Measurements from ENCODE around the gene SERPINA4. TPM values are rescaled to one million over a fixed set of nuclear protein-coding genes. Genes with fewer than 3 reads are reported as not detected.

The SERPINA4 gene
- total and polyA plus RNA-seq, 2 of the 8 experiments (the other 6 are each of a cell fraction or from before 2014, with no cell fraction given), result not detected

DNA sequence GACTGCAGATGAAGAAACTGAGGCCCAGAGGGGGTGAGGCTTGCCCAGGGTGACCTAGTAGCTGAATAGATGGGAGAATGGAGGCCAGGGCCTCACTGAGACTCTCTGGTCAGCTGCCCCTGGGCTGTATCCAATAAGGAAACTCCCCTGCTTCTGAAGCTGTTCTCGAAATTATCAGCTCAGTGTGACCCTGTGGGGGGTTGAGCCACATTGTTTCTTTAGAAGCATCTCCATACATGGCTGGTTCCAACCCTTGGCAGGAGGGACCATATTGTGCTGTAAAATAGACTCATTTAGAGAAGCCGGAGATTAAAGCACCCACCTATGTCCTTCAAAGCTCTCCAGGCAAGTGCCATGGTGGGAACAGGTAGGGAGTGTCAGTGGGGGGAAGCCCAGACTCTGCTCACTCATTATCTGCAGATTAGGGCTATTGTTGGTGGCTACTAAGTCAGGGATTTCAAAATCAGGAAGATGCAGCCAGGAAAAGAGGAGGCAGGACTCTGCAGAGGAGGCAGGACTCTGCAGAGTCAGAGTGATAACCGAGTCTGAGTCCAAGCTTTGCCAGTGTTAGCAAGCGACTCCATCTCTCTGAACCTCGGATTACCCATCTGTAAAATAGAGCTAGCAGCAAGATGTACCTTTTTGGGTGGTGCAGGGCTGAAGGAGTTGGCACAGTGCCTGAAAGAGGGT, 23.5 kb downstream of the SERPINA4 start:
- Histone ChIP-seq H3K23me2 (ENCODE audit: low read depth, low read length) (no peaks in the 10 kb centered on the region), H2BK12ac (ENCODE audit: low read depth, low read length) (no peak overlapping the region), H4K5ac (ENCODE audit: insufficient read length, low read depth, low read length) (no peak overlapping the region), H3K4me3 (ENCODE audit: extremely low read depth in 1 of 4, insufficient read depth in 2 of 4, low read depth in 3 of 4, low read length in 4 of 4) (no peak overlapping the region), H2AFZ (ENCODE audit: low read length) (no peak overlapping the region), H3K4me2 (ENCODE audit: insufficient read depth in 1 of 2, low read depth in 2 of 2, low read length in 2 of 2) (no peak overlapping the region), H2BK120ac (replicated peaks; ENCODE audit: low read depth, low read length) (no peak overlapping the region), H3K23ac (ENCODE audit: insufficient read length) (no peak overlapping the region), H2AK5ac (ENCODE audit: low read depth, low read length) (no peak overlapping the region), H3K18ac (ENCODE audit: extremely low read depth, low read length) (no peak overlapping the region), H3K79me2 (ENCODE audit: control insufficient read depth in 1 of 2, insufficient read depth in 2 of 2, low read length in 2 of 2) (no peaks in the 10 kb centered on the region), H3K9ac (replicated peaks in 1 of 4; ENCODE audit: extremely low read depth in 1 of 4, low read depth in 3 of 4, low read length in 3 of 4) (no peak overlapping the region), H2BK15ac (ENCODE audit: low read length) (no peak overlapping the region), H3K79me1 (ENCODE audit: low read depth, low read length) (no peaks in the 10 kb centered on the region), H2BK20ac (ENCODE audit: low read length) (no peak overlapping the region), H4K91ac (replicated peaks; ENCODE audit: insufficient read length, low read length) (no peak overlapping the region), H3K14ac (ENCODE audit: insufficient read length) (no peak overlapping the region), H3K4ac (replicated peaks; ENCODE audit: insufficient read length, low read depth, low read length) (no peak overlapping the region), H3K56ac (replicated peaks; ENCODE audit: insufficient read length, low read depth, low read length) (no peak overlapping the region), H2BK5ac (ENCODE audit: low read depth, low read length) (no peak overlapping the region), H3K36me3 (ENCODE audit: control insufficient read depth in 2 of 4, insufficient read depth in 4 of 4, low read length in 3 of 4) (no peaks in the 10 kb centered on the region), H3K27ac (ENCODE audit: low read depth, low read length) (no peak overlapping the region), H4K20me1 (replicated peaks in 1 of 2; ENCODE audit: control insufficient read depth in 1 of 2, insufficient read depth in 2 of 2, low read length in 2 of 2) (no peaks in the 10 kb centered on the region), H3K9me3 (ENCODE audit: insufficient read depth in 2 of 2, low read depth in 1 of 2, low read length in 1 of 2) (peaks cover 4 to 7% of the 10 kb centered on the region in 2 experiments; a peak in 2 of 4 replicates), H4K8ac (ENCODE audit: extremely low read depth, insufficient read depth, low read length) (no peak overlapping the region), H3K4me1 (replicated peaks in 1 of 4; ENCODE audit: control insufficient read depth in 3 of 4, insufficient read depth in 4 of 4, low read length in 3 of 4) (peaks cover 0 to 4% (median 1%) of the 10 kb centered on the region in 4 experiments; a peak in 1 of 7 replicates), H3K27me3 (replicated peaks in 1 of 4; ENCODE audit: control insufficient read depth in 3 of 4, extremely low read depth in 1 of 4, insufficient read depth in 3 of 4, low read length in 3 of 4) (no peaks in the 10 kb centered on the region; a peak in 1 of 7 replicates)
- 90% methylated on average over 5 of the region's 5 CpGs; no CpG with 5 or more reads in 1 of the 2 experiments for WGBS, 2 experiments (ENCODE audit: extremely low coverage in 1 of 2, insufficient coverage in 1 of 2, insufficient read length in 1 of 2, insufficient replicate concordance in 2 of 2, low coverage in 1 of 2, low lambda C conversion rate in 2 of 2, missing lambda C conversion rate in 1 of 2)
- DNase-seq (ENCODE audit: low read depth in 1 of 2, low spot score in 2 of 2) (no peak), FAIRE-seq (no peak)
- POLR2A ChIA-PET (ENCODE audit: partially characterized antibody), result no interaction called here
- CTCF ChIA-PET (ENCODE audit: partially characterized antibody), result interaction anchor here (0.5 to 2.4 kb wide), 9 partner anchors 9 to 152 kb away, joined by 3 to 13 read pairs (median 3); partner anchors contain the start of gene SERPINA4
- no peak for TF ChIP-seq SIX5 (IDR thresholded peaks at IDR 0.05; ENCODE audit: low read depth, low read length)
- TF ChIP-seq KDM1A (IDR thresholded peaks at IDR 0.05; ENCODE audit: borderline replicate concordance, low read length), result no peak
- no peak for TF ChIP-seq CHD2 (IDR thresholded peaks at IDR 0.05; ENCODE audit: low read length)
- no peak for TF ChIP-seq TAF7 (optimal IDR thresholded peaks at IDR 0.05; ENCODE audit: borderline replicate concordance, low read depth, low read length)
- no peak for TF ChIP-seq GTF2F1 (IDR thresholded peaks at IDR 0.05; ENCODE audit: borderline replicate concordance, low read depth, low read length)
- no peak for TF ChIP-seq TAF1 (IDR thresholded peaks at IDR 0.05; ENCODE audit: low read depth, low read length)
- no peak for TF ChIP-seq CHD1 (IDR thresholded peaks at IDR 0.05; ENCODE audit: low read depth, low read length)
- TF ChIP-seq EZH2 (IDR thresholded peaks at IDR 0.05; ENCODE audit: low read depth, low read length, severe bottlenecking), result no peak
- TF ChIP-seq HDAC2 (IDR thresholded peaks at IDR 0.05; ENCODE audit: borderline replicate concordance in 1 of 2, low read depth in 2 of 2, low read length in 2 of 2), result no peak
- no peak for TF ChIP-seq RAD21 (IDR thresholded peaks at IDR 0.05 in 1 of 2, conservative IDR thresholded peaks at IDR 0.05 in 1 of 2; ENCODE audit: low read depth in 2 of 2, low read length in 2 of 2)
- no peak for TF ChIP-seq GABPA (IDR thresholded peaks at IDR 0.05; ENCODE audit: borderline replicate concordance, insufficient read depth, low read length)

Data from H1 (cell line).